Neural cell (in vitro differentiated cells): ENCODE data around the gene ALLC. TPM values are rescaled to one million over a fixed set of nuclear protein-coding genes. Genes with fewer than 3 reads are reported as not detected.

Experiments
- H2AFZ ChIP-seq: fragments of 200-600, 300-800 bp; sonication (generic), shearing (Covaris generic); 2 replicates; pipeline ENCODE4 v1.6.0; 2014; ENCODE audit warnings: low read depth, mild to moderate bottlenecking, antibody characterized with exemption, low read length, moderate library complexity
- H3F3A ChIP-seq: fragments of 200-600 bp; shearing (Covaris generic); 2 replicates; pipeline ENCODE4 v1.6.1; 2016; ENCODE audit warnings: mild to moderate bottlenecking, moderate library complexity, mixed read lengths, antibody characterized with exemption, low read length; ENCODE audit not compliant: insufficient read depth, poor library complexity, severe bottlenecking
- H3K27ac ChIP-seq: fragments of 200-600, 300-800 bp; sonication (generic), shearing (Covaris generic); 2 replicates; pipeline ENCODE4 v1.5.1; 2014; ENCODE audit warnings: mild to moderate bottlenecking, low read length, moderate library complexity
- H3K27me3 ChIP-seq: fragments of 300-800, 200-600 bp; sonication (generic), shearing (Covaris generic); 2 replicates; pipeline ENCODE4 v1.6.0; 2014; ENCODE audit warnings: mild to moderate bottlenecking, low read depth, low read length, moderate library complexity; ENCODE audit not compliant: insufficient read depth
- H3K36me3 ChIP-seq: fragments of 300-800, 200-600 bp; sonication (generic), shearing (Covaris generic); 2 replicates; pipeline ENCODE4 v1.5.1; 2014; ENCODE audit warnings: mild to moderate bottlenecking, antibody characterized with exemption, low read length, moderate library complexity; ENCODE audit not compliant: insufficient read depth
- H3K4me2 ChIP-seq: fragments of 300-800, 200-600 bp; sonication (generic), shearing (Covaris generic); 2 replicates; pipeline ENCODE4 v1.6.0; 2014; ENCODE audit warnings: mild to moderate bottlenecking, low read length
- H3K4me3 ChIP-seq: fragments of 300-800, 200-600 bp; sonication (generic), shearing (Covaris generic); 2 replicates; pipeline ENCODE4 v1.5.1; 2014; ENCODE audit warnings: mild to moderate bottlenecking, low read length, moderate library complexity
- H3K79me2 ChIP-seq: fragments of 200-600 bp; shearing (Covaris generic); replicated peaks from 2 replicates; pipeline ENCODE4 v1.6.0; 2014; ENCODE audit warnings: mild to moderate bottlenecking, low read length, moderate library complexity; ENCODE audit not compliant: insufficient read depth
- H3K9ac ChIP-seq: fragments of 300-800, 200-600 bp; sonication (generic), shearing (Covaris generic); 2 replicates; pipeline ENCODE4 v1.6.1; 2016; ENCODE audit warnings: mild to moderate bottlenecking, low read length, mixed read lengths
- H3K9me2 ChIP-seq: fragments of 200-600 bp; shearing (Covaris generic); 2 replicates; pipeline ENCODE4 v1.6.1; 2016; ENCODE audit warnings: mild to moderate bottlenecking, low read length, mixed read lengths; ENCODE audit not compliant: insufficient read depth
- H3K9me3 ChIP-seq: fragments of 200-600, 300-800 bp; sonication (generic), shearing (Covaris generic); 2 replicates; pipeline ENCODE4 v1.6.1; 2016; ENCODE audit warnings: mild to moderate bottlenecking, mixed run types, low read length, moderate library complexity, mixed read lengths
- H4K20me1 ChIP-seq: fragments of 200-600 bp; shearing (Covaris generic); 2 replicates; pipeline ENCODE4 v1.6.1; 2016; ENCODE audit warnings: mild to moderate bottlenecking, mixed run types; ENCODE audit not compliant: insufficient read depth
- CTCF ChIP-seq: fragments of 450-650 bp; IDR thresholded peaks from 2 replicates; pipeline ENCODE4 v1.5.1; 2014; ENCODE audit warnings: antibody characterized with exemption, mild to moderate bottlenecking, moderate library complexity; ENCODE audit not compliant: poor library complexity, severe bottlenecking
- EP300 ChIP-seq: fragments of 450-650 bp; conservative IDR thresholded peaks from 2 replicates; pipeline ENCODE4 v1.6.1; 2014; ENCODE audit warnings: antibody characterized with exemption, mild to moderate bottlenecking, moderate library complexity; ENCODE audit not compliant: poor library complexity, severe bottlenecking
- EZH2 ChIP-seq: fragments of 200-600, 300-800 bp; shearing (Covaris generic), sonication (generic); IDR thresholded peaks from 2 replicates; pipeline ENCODE4 v1.6.1; 2014; ENCODE audit warnings: antibody characterized with exemption, low read length, borderline replicate concordance, mild to moderate bottlenecking; ENCODE audit not compliant: insufficient read depth, poor library complexity, severe bottlenecking
- MXI1 ChIP-seq: fragments of 450-650 bp; conservative IDR thresholded peaks from 2 replicates; pipeline ENCODE4 v1.6.1; 2014; ENCODE audit warnings: antibody characterized with exemption, mild to moderate bottlenecking; ENCODE audit not compliant: poor library complexity, severe bottlenecking
- POLR2AphosphoS5 ChIP-seq: IDR thresholded peaks from 2 replicates; pipeline ENCODE4 v1.6.1; 2012
- RAD21 ChIP-seq: fragments of 450-650 bp; conservative IDR thresholded peaks from 2 replicates; pipeline ENCODE4 v1.6.1; 2014; ENCODE audit warnings: antibody characterized with exemption, mild to moderate bottlenecking, moderate library complexity
- REST ChIP-seq: IDR thresholded peaks from 2 replicates; pipeline ENCODE4 v1.6.1; 2012; ENCODE audit warnings: borderline replicate concordance
- SMC3 ChIP-seq: fragments of 450-650 bp; conservative IDR thresholded peaks from 2 replicates; pipeline ENCODE4 v1.6.1; 2014; ENCODE audit warnings: antibody characterized with exemption, mild to moderate bottlenecking, moderate library complexity; ENCODE audit not compliant: poor library complexity
- TAF1 ChIP-seq: IDR thresholded peaks from 2 replicates; pipeline ENCODE4 v1.6.1; 2012; ENCODE audit warnings: low read depth
- polyA plus RNA-seq: library from polyadenylated mRNA; depleted of rRNA; stranded (reverse); fragments of >200 nt; gene quantifications from 2 replicates; pipeline ENCODE4 v1.2.3, GENCODE V29; 2014

The ALLC gene
- polyA plus RNA-seq, 1 donor from 2014 or later, result 0.33 TPM

- no peak for TF ChIP-seq REST
- TF ChIP-seq POLR2AphosphoS5, result no peak
- no peak for TF ChIP-seq CTCF
- TF ChIP-seq RAD21, result no peak
- TF ChIP-seq TAF1, result no peak
- TF ChIP-seq EZH2, result no peak
- TF ChIP-seq EP300, result no peak
- no peak for TF ChIP-seq SMC3
- no peak for TF ChIP-seq MXI1
- peak overlapping the region; percentile 94 for H3K9ac ChIP-seq
- no peaks in the 10 kb centered on the region for H3K79me2 ChIP-seq
- no peaks in the 10 kb centered on the region for H3K9me2 ChIP-seq
- peak overlapping the region; percentile 100 for H3K27ac ChIP-seq
- H3K27me3 ChIP-seq, result no peaks in the 10 kb centered on the region
- no peaks in the 10 kb centered on the region for H3K9me3 ChIP-seq
- no peaks in the 10 kb centered on the region for H3K36me3 ChIP-seq
- H2AFZ ChIP-seq, result no peak overlapping the region
- H3K4me2 ChIP-seq, result no peak overlapping the region
- no peak overlapping the region for H3K4me3 ChIP-seq
- H3F3A ChIP-seq, result no peaks in the 10 kb centered on the region
- H4K20me1 ChIP-seq, result no peaks in the 10 kb centered on the region
These were observed 4.9 kb upstream of the ALLC start for GRCh38 chr2:3652896-3653625.

GRCh38 chr2:3654011-3654410, 4.0 kb upstream of the ALLC start:
- H3K36me3 ChIP-seq, result no peaks in the 10 kb centered on the region
- H3K27me3 ChIP-seq, result no peaks in the 10 kb centered on the region
- no peaks in the 10 kb centered on the region for H3K9me3 ChIP-seq
- no peak overlapping the region for H2AFZ ChIP-seq
- TF ChIP-seq POLR2AphosphoS5, result no peak
- TF ChIP-seq SMC3, result no peak
- no peak for TF ChIP-seq EZH2
- no peak for TF ChIP-seq REST
- TF ChIP-seq TAF1, result no peak
- TF ChIP-seq RAD21, result no peak
- no peak for TF ChIP-seq MXI1
- TF ChIP-seq EP300, result no peak
- TF ChIP-seq CTCF, result no peak
- no peaks in the 10 kb centered on the region for H4K20me1 ChIP-seq
- no peaks in the 10 kb centered on the region for H3K9me2 ChIP-seq
- no peak overlapping the region for H3K27ac ChIP-seq
- no peak overlapping the region for H3K4me2 ChIP-seq
- no peak overlapping the region for H3K4me3 ChIP-seq
- no peaks in the 10 kb centered on the region for H3K79me2 ChIP-seq
- H3K9ac ChIP-seq, result no peak overlapping the region
- H3F3A ChIP-seq, result no peaks in the 10 kb centered on the region
